NT2/D1 (cell line): ENCODE results near the gene NXPH1.

Experiments
- DNase-seq: peaks from one replicate; pipeline ENCODE4 v3.0.0-alpha.2; 2011; ENCODE audit warnings: low read depth, low spot score
- H3K27me3 ChIP-seq: 2 replicates; pipeline ENCODE4 v1.6.0; 2011; ENCODE audit warnings: mild to moderate bottlenecking; ENCODE audit not compliant: insufficient read length, insufficient read depth
- H3K36me3 ChIP-seq: 2 replicates; pipeline ENCODE4 v1.6.1; 2011; ENCODE audit warnings: mild to moderate bottlenecking, low read length, mixed read lengths; ENCODE audit not compliant: insufficient read depth, insufficient read length
- H3K4me1 ChIP-seq: 2 replicates; pipeline ENCODE4 v1.5.1; 2011; ENCODE audit not compliant: insufficient read depth, insufficient read length
- H3K4me3 ChIP-seq: 2 replicates; pipeline ENCODE4 v1.5.1; 2011; ENCODE audit warnings: low read depth; ENCODE audit not compliant: insufficient read length
- H3K9ac ChIP-seq: 2 replicates; pipeline ENCODE4 v1.6.0; 2011; ENCODE audit warnings: low read depth; ENCODE audit not compliant: insufficient read length
- H3K9me3 ChIP-seq: 2 replicates; pipeline ENCODE4 v1.5.1; 2011; ENCODE audit warnings: mild to moderate bottlenecking, low read length; ENCODE audit not compliant: insufficient read depth
- SUZ12 ChIP-seq: IDR thresholded peaks from 2 replicates; pipeline ENCODE4 v1.6.1; 2011; ENCODE audit not compliant: insufficient read length, insufficient read depth; ENCODE audit errors: extremely low read depth
- YY1 ChIP-seq: IDR thresholded peaks from 2 replicates; pipeline ENCODE4 v1.6.1; 2011; ENCODE audit not compliant: insufficient read length, insufficient read depth
- ZNF274 ChIP-seq: IDR thresholded peaks from 2 replicates; pipeline ENCODE4 v1.6.1; 2011; ENCODE audit warnings: mild to moderate bottlenecking, low read depth, low read length

NXPH1 gene

GRCh38 chr7:8453535-8453934 is 20.1 kb downstream of the NXPH1 start:
- no peaks in the 10 kb centered on the region for H3K36me3 ChIP-seq
- no peak overlapping the region for H3K4me3 ChIP-seq
- DNase-seq: no peak
- no peak for TF ChIP-seq SUZ12
- no peak for TF ChIP-seq YY1
- TF ChIP-seq ZNF274: no peak
- H3K9ac ChIP-seq: no peak overlapping the region
- no peaks in the 10 kb centered on the region for H3K27me3 ChIP-seq
- H3K4me1 ChIP-seq: no peaks in the 10 kb centered on the region
- no peaks in the 10 kb centered on the region for H3K9me3 ChIP-seq

- H3K36me3 ChIP-seq: no peaks in the 10 kb centered on the region
These were observed 22.0 kb downstream of the NXPH1 start for GRCh38 chr7:8455426-8455825.

GRCh38 chr7:8462309-8462708 is 28.9 kb downstream of the NXPH1 start:
- H3K9ac ChIP-seq: no peak overlapping the region
- H3K9me3 ChIP-seq: no peaks in the 10 kb centered on the region
- no peaks in the 10 kb centered on the region for H3K27me3 ChIP-seq
- no peak overlapping the region for H3K4me3 ChIP-seq
- H3K36me3 ChIP-seq: no peaks in the 10 kb centered on the region
- DNase-seq: no peak
- no peak for TF ChIP-seq ZNF274
- no peak for TF ChIP-seq YY1
- TF ChIP-seq SUZ12: no peak
- H3K4me1 ChIP-seq: no peaks in the 10 kb centered on the region

More at GRCh38 chr7:8455426-8455825, 22.0 kb downstream of the NXPH1 start:
- no peak for DNase-seq
- Histone ChIP-seq H3K9me3 (no peaks in the 10 kb centered on the region), H3K9ac (no peak overlapping the region), H3K27me3 (no peaks in the 10 kb centered on the region), H3K4me1 (no peaks in the 10 kb centered on the region), H3K4me3 (no peak overlapping the region)
- no peak for TF ChIP-seq ZNF274
- TF ChIP-seq YY1: no peak
- TF ChIP-seq SUZ12: no peak

- TF ChIP-seq YY1: no peak
- TF ChIP-seq SUZ12: no peak
- no peak for TF ChIP-seq ZNF274
- H3K4me1 ChIP-seq: no peaks in the 10 kb centered on the region
- H3K9ac ChIP-seq: no peak overlapping the region
- no peak for DNase-seq
- no peak overlapping the region for H3K4me3 ChIP-seq
- H3K36me3 ChIP-seq: no peaks in the 10 kb centered on the region
- H3K9me3 ChIP-seq: no peaks in the 10 kb centered on the region
- no peaks in the 10 kb centered on the region for H3K27me3 ChIP-seq
These were observed 31.9 kb downstream of the NXPH1 start for GRCh38 chr7:8465338-8465737.

- H3K27me3 ChIP-seq: no peaks in the 10 kb centered on the region
- no peaks in the 10 kb centered on the region for H3K36me3 ChIP-seq
- no peak overlapping the region for H3K9ac ChIP-seq
- no peaks in the 10 kb centered on the region for H3K4me1 ChIP-seq
- no peak for DNase-seq
- no peak overlapping the region for H3K4me3 ChIP-seq
- H3K9me3 ChIP-seq: no peaks in the 10 kb centered on the region
- no peak for TF ChIP-seq SUZ12
- TF ChIP-seq ZNF274: no peak
- no peak for TF ChIP-seq YY1
These were observed 47.1 kb downstream of the NXPH1 start for GRCh38 chr7:8480527-8480926.

- DNase-seq: no peak
- no peak for TF ChIP-seq SUZ12
- TF ChIP-seq ZNF274: no peak
- no peak for TF ChIP-seq YY1
- Histone ChIP-seq H3K27me3 (no peaks in the 10 kb centered on the region), H3K36me3 (no peaks in the 10 kb centered on the region), H3K9ac (no peak overlapping the region), H3K4me3 (no peak overlapping the region), H3K4me1 (no peaks in the 10 kb centered on the region), H3K9me3 (no peaks in the 10 kb centered on the region)
These were observed 47.7 kb downstream of the NXPH1 start for GRCh38 chr7:8481096-8481495.

- Histone ChIP-seq H3K27me3 (no peaks in the 10 kb centered on the region), H3K4me1 (no peaks in the 10 kb centered on the region), H3K9ac (no peak overlapping the region), H3K9me3 (no peaks in the 10 kb centered on the region), H3K4me3 (no peak overlapping the region), H3K36me3 (no peaks in the 10 kb centered on the region)
- no peak for DNase-seq
- no peak for TF ChIP-seq ZNF274
- TF ChIP-seq SUZ12: no peak
- TF ChIP-seq YY1: no peak
These were observed 48.5 kb downstream of the NXPH1 start for GRCh38 chr7:8481752-8482446.
